ENCODE data around the gene ANO1.
A peak's percentile ranks its signal among the peaks of the same experiment; 100 is the strongest.

The ANO1 gene

GRCh38 chr11:70097783-70098563 lies 19.9 kb downstream of the ANO1 start:
- DNase-seq, result no peak

DNA sequence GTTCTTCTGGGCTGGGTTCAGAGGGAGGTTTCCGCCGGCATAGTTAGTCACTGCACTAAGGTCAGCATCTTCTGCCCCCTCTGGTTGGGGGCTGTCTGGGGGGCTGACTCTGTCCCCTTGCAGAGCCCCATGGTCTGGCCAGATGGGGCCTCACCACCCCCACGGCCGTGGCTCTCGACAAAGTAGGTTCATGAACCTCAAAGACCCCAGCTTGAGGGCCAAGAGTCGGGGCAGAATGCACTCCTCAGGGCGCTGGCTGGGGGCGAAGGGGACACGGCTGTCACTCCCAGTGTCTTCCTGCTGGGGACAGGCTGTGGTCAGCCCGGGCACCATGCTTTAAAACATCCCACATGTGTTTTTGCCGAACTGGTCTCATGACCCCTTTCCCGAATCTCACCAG lies 20.8 kb downstream of the ANO1 start:
- no peak for DNase-seq

GRCh38 chr11:70099578-70100279 lies 21.6 kb downstream of the ANO1 start:
- no peak for DNase-seq

DNA sequence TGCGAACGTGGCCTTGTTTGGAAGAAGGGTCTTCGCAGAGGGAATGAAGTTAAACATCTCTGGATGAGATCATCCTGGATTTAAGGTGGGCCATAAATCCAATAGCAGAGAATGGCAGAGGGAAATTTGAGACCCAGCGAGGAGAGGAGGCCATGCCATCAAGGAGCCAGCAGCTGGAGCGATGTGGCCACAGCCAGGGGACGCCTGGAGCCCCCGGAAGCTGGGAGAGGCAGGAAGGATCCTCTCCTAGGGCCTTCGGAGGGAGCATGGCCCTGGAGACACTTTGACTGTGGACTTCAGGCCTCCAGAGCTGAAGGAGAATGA lies 22.1 kb downstream of the ANO1 start:
- no peak for DNase-seq

DNA sequence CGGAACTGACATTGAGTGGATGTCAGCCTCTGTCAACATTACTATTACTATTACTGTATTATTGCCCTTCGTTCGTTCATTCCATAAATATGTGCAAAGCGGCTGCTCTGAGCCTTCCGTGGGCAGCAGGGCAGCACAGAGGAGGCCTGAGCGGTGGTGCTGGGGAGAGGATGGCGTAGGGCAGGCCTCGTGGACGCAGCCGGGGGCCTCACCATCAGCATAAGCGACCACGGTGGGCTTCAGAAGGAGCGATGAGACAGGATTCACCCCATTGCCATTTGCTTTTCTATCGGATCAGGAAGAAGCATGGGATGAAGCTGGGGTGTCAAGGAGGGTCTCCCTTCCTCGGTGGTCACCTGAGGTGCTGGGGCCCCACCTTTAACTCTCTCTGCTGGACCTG lies 22.7 kb downstream of the ANO1 start:
- no peak for DNase-seq

DNA sequence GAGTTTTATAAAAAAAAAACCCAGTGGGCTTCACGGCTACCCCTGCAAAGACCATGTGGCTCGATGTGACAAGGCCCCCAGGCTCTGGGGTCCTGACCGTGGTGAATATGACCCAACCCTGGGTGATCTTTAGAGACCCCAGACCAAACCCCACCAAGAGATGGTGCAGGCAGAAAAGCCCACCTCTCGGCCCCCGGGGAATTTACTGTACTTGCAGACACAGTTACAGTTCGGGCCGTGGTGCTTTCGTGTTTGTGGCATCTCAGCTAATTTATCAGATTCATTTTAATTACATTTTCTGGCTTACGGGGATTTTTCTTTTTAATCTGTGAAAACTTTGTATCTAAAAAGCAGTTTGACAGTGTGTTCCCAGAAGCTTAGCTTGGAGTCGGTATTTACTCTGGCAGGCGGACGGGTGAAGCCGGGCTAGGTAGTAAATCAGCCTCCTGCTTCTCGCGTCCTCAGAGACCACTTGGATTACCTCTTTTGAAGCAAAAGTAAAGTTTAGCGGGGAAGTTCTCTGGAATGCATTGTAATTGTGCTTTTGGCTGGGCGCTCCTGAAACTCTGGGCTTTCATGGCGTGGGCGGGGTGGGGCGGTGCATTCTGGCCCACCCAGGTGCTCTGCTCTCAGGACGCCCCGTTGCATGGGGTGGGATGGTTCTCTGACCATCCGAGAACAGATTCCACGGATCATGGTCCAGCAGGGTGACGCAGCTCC lies 25.3 kb downstream of the ANO1 start:
- DNase-seq, result peak; percentile 64

DNA sequence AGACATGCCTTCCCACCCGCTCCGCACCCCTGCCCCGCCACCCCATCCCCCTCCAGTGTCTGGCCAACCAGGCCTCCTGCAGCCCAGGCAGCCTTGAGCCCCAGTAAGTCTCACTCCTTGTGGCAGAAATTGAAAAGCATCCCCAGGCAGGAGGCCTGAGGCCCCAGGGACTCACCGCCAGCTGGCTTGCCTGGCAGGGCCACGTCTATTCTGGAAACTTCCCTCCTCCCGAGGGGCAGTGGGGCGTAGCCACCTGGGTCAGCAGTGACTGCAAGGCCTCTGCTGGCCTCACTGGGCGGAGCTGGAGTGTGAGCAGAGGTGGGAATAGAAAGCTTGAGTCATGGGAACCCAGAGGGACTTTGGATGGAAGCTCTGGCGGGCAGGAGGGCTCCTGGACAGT lies 26.3 kb downstream of the ANO1 start:
- no peak for DNase-seq

- no peak for DNase-seq
Measured at GRCh38 chr11:70104961-70105360, 26.8 kb downstream of the ANO1 start.

DNA sequence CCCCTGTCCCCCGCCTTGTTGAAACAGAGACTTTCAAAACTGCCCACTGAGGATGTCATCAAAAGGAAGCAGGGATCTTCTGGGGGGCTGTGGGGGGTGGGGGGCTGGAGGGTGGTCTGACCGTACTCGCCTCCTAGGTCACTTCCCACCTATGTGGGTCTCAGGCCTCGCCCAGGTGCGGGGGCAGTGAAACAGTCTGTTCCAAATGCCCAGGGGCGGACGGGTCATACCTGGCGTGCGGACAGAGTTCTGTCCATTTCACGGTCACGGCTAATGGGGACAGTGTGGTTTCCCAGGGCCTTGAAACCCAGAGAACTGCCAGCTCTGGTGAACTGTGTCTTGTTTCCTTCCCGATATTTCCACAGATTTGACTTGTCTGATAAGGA lies 27.2 kb downstream of the ANO1 start:
- DNase-seq, result no peak

- peak; percentile 61 for DNase-seq
Measured at GRCh38 chr11:70105755-70106571, 27.8 kb downstream of the ANO1 start.

- no peak for DNase-seq
Measured at GRCh38 chr11:70106757-70107156, 28.6 kb downstream of the ANO1 start.

DNA sequence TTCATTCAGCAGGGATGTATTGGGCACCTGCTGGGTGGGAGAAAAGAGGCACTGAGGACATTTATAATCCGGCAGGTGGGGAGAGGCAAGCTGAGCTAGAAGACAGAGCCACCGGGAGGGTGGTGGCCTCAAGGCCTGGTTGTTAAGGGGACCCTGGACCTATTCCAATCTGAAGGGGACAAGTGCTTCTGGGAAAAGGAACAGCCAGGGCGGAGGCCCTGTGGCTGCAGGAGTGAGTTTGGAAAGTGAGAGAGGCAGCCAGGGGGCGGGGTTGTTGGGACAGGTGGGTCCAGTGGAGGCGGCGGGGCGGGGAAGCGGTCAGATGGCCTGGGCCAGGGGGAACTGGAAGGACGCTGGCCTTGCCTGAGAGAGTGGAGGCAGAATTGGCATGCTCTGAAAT lies 29.1 kb downstream of the ANO1 start:
- DNase-seq, result no peak

GRCh38 chr11:70107756-70108155 lies 29.6 kb downstream of the ANO1 start:
- no peak for DNase-seq

DNA sequence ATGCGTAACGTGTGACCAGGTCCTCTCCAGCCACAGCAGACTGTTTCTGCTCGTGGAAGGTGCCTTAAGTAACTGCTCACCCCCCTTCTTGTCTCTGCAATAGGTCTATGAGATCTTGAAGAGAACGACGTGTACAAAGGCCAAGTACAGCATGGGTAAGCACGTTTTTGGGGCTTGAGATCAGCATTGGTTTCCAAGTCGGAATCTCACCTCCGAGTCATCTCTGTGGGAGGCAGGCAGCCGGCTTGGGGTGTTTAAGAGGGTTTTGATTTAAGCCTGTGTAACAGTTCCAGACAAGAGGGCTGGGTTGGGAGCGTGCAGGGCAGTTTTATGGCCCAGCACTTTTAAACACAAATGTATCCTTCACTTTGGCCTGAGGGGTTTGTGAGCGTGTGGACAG lies 30.1 kb downstream of the ANO1 start:
- DNase-seq, result no peak

DNA sequence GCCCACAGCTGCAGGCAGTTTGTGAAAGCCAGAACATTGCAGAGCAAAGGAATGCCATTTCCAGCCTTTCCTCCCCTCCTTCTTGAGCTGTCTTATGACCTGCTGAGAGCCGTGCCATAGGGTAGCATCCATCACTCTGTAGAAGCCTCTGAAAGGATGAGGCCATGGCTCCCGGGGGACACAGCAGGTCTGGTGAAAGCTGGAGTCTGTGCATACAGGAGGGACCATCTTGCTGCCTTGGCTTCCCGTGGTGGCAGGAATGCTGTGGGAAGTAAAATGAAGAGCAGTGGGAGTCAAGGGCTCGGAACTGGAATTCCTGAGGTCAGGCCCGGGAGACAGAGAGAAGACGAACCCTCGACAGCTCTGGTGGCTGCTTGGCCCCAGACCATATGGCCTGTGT lies 30.9 kb downstream of the ANO1 start:
- no peak for DNase-seq

GRCh38 chr11:70109903-70110302 lies 31.8 kb downstream of the ANO1 start:
- DNase-seq, result no peak

GRCh38 chr11:70110538-70111055 lies 32.5 kb downstream of the ANO1 start:
- no peak for DNase-seq

GRCh38 chr11:70111269-70112016 lies 33.3 kb downstream of the ANO1 start:
- peak; percentile 84 for DNase-seq

GRCh38 chr11:70112017-70112434 lies 33.9 kb downstream of the ANO1 start:
- peak; percentile 55 for DNase-seq

GRCh38 chr11:70113801-70114200 lies 35.7 kb downstream of the ANO1 start:
- DNase-seq, result no peak

DNA sequence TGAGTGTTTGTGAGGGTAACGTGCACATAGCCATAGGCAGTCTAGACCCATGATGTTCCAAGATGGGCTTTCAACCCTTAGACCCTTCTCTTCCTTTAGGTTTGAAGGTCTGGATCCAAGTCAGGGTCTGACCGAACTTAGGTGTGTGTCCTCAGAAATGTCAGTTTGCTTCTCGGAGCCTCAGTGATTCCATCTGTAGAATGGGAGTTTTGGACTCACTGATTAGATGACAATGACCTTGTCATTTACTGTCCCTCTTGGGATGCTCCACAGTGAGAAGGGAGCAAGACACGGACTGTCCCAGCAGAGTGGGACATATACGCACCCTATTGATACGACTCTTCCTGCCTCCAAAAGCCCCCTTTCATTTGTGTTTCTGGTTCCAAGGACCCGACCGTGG lies 37.7 kb downstream of the ANO1 start:
- no peak for DNase-seq

DNA sequence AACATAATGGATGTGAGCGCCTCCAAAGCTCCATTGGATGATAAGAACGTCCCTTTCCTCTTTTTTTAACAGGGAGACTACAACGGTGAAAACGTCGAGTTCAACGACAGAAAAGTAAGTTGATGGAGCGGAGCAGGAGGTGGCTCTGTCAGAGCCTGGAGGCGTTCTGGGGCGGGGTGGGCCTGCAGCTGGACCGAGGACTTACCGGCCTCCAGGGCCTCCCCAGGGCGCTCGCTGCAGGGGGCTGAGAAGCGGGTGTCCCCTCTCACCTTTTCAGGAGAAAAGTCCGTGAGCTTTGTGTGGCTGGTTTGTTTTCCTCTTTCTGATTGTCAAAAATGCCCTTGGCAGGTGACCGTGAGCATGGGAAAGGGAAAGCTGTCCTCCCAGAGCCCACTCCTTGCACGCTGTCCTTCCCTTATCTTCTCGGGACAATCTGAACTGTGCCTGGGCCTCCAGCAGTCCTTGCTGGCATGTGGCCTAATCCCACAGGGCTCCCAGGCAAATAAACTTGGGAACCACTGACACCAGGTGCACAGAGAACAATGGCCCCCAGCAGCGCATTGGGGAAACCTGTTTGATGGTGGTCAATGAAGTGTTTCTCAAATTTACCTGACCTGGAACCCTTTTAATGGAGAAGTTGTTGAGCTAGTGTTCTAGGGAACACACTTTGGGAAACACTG lies 38.4 kb downstream of the ANO1 start:
- DNase-seq, result no peak
